ENCODE measurements around the gene GRAMD2B. TPM values are rescaled to one million over a fixed set of nuclear protein-coding genes. Genes with fewer than 3 reads are reported as not detected.

The GRAMD2B gene
- total and polyA plus RNA-seq, 7 experiments from 2014 or later = 3.8 to 9.8 (median 7.1) TPM

Other genes with a start within 250 kb of the GRAMD2B start
- 1 to 10 TPM in 4 of 5 experiments, under 1 TPM in 1; 0.51 to 3.4 (median 2.3) TPM for gene ALDH7A1, start 171.8 kb downstream of the GRAMD2B start, total RNA-seq
- gene ALDH7A1, start 171.8 kb downstream of the GRAMD2B start, polyA plus RNA-seq = 1 to 10 TPM; 3.4 to 9.9 TPM
- 10 to 100 TPM; 14.5 to 40.9 (median 35.4) TPM for gene PHAX, start 177.5 kb downstream of the GRAMD2B start, total RNA-seq
- gene PHAX, start 177.5 kb downstream of the GRAMD2B start, polyA plus RNA-seq = 100 to 1,000 TPM in 1 of 2 donors, 10 to 100 TPM in 1; 80.5 to 116 TPM